GM18499 (cell line): Measurements from ENCODE around the gene OR2T35.

Source experiments
- ATAC-seq: cut with Tn5 transposase; IDR thresholded peaks from one replicate; pipeline ENCODE4 v1.9.1; 2021; ENCODE audit warnings: moderate number of reproducible peaks; ENCODE audit not compliant: insufficient read depth, unreplicated experiment

Gene OR2T35

GRCh38 chr1:248627971-248628844 lies 16.9 kb downstream of the OR2T35 start:
- peak; percentile 93 for ATAC-seq

- ATAC-seq = no peak
Observed at GRCh38 chr1:248625971-248626370, 19.1 kb downstream of the OR2T35 start.

GRCh38 chr1:248625166-248625565 lies 19.9 kb downstream of the OR2T35 start:
- no peak for ATAC-seq

GRCh38 chr1:248622570-248623001 lies 22.5 kb downstream of the OR2T35 start:
- peak; percentile 89 for ATAC-seq

GRCh38 chr1:248621770-248622169 lies 23.3 kb downstream of the OR2T35 start:
- ATAC-seq = no peak

- ATAC-seq = no peak
Observed at GRCh38 chr1:248618878-248619277, 26.2 kb downstream of the OR2T35 start.

- no peak for ATAC-seq
Observed at GRCh38 chr1:248618119-248618518, 27.0 kb downstream of the OR2T35 start.

GRCh38 chr1:248613742-248614141 lies 31.3 kb downstream of the OR2T35 start:
- no peak for ATAC-seq

GRCh38 chr1:248611883-248612414 lies 33.1 kb downstream of the OR2T35 start:
- ATAC-seq = no peak

- no peak for ATAC-seq
Observed at GRCh38 chr1:248610301-248610700, 34.8 kb downstream of the OR2T35 start.

GRCh38 chr1:248599396-248599795 lies 45.7 kb downstream of the OR2T35 start:
- ATAC-seq = no peak

- ATAC-seq = no peak
Observed at GRCh38 chr1:248597589-248597988, 47.5 kb downstream of the OR2T35 start, which contains the start of gene OR2T10. TSS of gene OR2T10 (minus strand) at chr1:248597700. CDS start at chr1:248593768, 3,932 bp downstream.

- ATAC-seq = no peak
Observed at GRCh38 chr1:248596615-248597014, 48.5 kb downstream of the OR2T35 start.

- ATAC-seq = no peak
Observed at GRCh38 chr1:248593226-248593625, 51.9 kb downstream of the OR2T35 start.

- ATAC-seq = no peak
Observed at GRCh38 chr1:248592655-248593054, 52.4 kb downstream of the OR2T35 start.

GRCh38 chr1:248590055-248590454 lies 55.0 kb downstream of the OR2T35 start:
- no peak for ATAC-seq

GRCh38 chr1:248589334-248589733 lies 55.7 kb downstream of the OR2T35 start:
- no peak for ATAC-seq
